Measurements from ENCODE around the gene TMEM151B.
"Not testable (repeated sequence)": the region's sequence is repeated elsewhere in the genome, so short reads cannot be mapped to it uniquely, and the experiment has no call there.

The TMEM151B gene

DNA sequence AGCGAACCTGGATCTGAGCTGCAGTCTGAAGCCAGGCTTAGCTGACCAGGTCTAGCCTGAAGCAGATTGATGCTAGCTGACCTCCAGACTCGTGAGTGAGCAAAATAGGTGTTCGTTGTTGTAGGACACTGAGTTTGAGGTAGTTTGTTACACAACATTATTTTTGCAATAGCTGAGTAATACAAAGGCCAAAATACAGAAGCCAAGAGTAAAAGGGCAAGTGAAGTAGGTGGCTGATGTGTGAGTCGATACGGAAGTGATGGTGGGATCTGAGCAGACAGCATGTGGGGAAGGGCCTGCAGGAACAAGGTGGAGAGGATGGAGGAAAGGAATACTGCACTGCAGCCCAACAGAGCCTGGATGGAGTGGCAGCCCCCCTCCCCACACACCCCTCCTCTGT lies 63.7 kb downstream of the TMEM151B start:
- no peak for DNase-seq

DNA sequence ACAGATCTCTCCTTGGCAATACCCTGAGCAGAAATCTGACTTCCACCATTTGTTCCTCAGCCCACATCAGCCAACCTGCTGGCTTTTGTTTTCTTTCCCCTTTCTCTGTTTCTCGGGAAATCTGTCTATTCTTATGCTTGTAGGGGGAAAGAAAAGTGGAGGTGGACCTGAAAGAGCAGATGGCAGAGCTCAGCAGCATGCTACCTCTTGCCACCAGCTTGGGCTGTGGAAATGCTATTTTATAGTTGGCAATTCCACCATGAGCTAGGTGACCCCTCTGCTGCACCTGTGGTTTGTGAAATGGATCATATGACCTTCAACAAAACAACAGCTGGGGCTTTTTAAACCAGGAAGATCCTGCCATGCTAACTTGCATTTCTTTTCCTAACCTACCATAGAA lies 65.4 kb downstream of the TMEM151B start:
- DNase-seq: peak in 1 of 14 donors; percentile 48

DNA sequence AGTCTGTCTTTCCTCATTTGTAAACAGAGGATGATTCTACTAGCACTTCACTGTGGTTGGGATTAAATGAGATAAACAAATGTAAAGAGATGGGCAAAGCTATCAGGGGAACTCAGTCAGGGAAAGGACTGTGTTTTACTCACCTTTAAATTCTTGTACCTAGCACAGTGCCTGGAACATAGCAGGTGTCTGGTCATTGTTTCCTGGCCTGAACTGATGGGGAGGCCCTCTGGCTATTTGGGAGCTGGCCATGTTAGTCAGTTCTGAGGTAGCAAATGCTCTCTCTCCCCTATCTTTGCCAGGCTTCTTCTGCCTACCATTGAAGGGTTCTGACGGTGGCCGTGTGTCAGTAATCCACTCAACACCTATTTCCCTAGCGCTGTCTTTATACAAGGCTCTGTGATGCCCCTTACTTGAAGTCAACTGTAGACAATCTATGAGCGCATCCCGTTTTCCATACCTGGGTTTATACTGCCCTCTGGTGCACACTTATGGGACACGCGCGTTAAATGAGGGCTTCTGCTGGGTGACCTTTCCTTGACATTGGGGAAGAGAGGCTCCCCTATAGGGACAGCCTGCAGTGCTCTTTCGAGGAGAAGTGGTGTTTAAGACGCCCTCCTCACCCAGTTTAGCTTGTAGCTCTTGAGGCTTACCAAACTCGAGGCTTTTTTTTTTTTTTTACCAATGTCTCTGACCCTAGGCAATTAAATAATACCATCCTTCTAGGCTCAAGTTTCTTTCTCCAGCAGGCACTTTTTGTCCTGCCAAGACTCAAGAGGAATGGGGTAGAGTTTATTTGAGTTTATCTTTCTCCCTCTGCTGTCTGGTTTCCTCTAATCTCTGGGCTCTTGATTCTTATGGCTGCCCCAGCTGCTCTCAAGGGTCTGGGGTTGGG lies 68.2 kb downstream of the TMEM151B start:
- peak in 10 of 14 donors; percentile 5 to 63 (median 26) for DNase-seq

DNA sequence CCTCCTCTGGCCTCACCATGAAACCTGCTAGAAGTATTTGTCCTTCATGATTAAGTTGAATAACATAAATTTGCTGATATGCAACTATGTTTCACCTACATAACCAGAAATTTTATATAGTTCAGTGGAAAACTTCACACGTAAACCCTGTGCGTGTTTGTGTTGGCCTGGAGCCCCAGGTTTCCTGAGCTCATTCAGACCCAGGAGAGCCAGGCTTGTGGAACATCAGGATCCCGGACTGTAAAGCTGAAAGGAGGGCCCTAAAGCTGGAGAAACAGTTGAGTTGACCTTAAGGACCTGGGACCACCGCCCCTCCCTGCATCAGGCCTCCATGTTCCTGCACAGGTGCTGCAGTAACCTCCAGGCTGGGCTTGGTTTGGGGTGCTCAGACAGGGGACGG lies 69.1 kb downstream of the TMEM151B start:
- DNase-seq: no peak

DNA sequence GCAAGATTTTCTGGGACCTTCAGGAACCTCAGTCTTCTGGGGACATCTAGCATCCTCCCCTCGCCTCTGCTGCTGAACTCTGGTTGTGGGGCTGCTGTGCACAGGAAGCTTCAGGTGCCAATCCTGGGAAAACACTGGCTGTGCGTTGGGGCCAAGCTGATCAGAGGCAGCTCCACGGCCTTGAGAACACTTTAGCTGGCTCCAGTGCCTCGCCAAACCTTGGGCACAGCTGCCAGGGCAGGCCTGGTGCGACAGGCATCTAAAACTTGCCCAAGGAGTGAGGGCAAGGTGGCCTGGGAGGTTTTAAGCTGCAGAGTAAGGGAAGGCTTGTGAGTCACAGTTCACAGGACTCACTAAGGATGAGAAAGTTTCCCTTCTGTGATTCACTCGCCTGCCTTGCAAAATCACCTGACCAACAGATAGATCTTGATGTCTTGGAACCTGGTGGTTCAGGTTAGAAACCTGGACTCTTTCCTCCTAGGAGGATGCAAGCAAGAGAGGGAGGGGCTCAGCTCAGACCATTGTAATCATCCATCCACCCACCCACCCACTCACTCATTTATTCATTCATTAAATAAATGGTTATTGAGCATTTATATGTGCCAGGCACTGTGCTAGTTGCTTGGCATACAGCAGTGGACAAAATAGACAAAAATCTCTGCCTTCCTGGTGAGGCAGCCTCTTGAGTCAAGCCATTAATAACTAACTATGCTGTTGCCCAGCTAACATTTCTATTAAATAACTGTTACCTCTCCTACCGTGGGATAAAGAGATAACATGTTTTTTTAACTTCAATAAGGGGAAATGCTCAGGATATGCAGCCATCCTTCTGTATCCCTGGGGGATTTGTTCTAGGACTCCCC lies 69.7 kb downstream of the TMEM151B start:
- DNase-seq: no peak

DNA sequence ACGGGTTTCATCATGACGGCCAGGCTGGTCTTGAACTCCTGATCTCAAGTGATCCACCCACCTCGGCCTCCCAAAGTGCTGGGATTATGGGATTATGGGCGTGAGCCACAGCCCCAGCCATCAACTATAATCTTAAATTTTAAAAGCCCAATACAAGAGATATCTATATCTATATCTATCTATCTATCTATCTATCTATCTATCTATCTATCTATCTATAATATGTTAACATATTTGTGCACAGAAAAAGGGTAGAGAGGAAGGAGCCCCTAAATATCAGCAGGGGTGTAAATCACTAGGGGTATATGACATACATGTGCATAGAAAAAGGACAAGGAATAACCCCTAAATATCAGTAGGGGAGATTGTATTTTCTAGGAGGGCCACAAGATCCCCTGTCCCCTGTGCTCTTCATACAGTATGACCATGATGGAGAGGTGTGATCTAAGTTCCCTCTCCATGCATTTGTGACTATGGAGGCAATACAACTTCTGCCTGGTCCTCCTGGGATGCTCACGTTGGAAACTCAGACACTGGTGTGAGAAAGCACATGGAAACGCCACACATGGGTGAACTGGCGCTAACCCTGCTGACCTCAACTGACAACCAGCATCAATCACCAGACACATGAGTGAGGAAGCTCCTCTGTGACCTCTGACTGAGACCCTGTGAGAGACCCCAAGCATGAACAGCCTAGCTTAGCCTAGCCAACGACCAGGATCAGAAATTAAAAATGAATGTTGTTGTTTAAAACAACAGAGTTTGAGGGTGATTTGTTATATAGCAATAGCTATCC lies 71.0 kb downstream of the TMEM151B start:
- DNase-seq: no peak

DNA sequence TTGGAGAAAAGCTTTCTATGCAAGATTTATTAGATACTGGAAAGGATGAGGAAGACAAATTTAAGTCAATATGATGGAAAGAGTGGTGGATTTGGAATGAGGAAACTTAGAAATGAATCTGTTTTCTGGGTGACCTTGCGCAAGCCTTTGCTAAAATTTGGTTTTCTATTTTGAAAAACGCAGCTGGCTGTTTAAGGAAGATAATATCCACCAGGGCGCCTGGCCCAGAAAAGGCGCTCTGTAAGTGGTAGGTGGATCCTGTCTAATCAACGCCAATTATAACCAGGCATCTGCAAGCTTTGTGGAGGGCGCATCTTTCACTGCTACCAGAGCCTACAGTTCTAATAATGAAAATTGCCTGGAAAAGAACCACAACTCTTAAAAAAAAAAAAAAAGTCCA lies 71.8 kb downstream of the TMEM151B start:
- no peak for DNase-seq

DNA sequence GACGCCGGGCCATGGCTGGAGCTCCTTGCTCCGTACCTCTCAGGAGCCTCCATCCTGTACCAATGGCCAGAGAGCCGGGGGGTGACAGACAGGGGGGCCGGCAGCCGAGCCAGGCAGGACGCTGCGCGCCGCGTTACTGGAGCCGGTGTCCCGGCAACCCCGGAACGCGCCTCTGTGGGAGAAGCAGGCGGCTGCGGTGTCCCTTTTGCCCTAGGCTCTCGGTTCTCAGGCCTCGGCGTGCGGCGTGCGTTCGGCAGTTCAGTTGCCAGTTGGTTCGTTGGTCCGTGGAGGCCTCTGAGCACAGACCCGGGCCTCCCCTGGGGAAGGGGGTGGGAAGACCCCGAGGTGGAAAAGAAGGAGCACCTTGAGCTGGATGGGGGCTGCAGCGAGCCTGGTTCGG lies 72.2 kb downstream of the TMEM151B start, which contains the start of gene SPATS1:
SPATS1 (plus strand) TSS at position 162 of the 400 bp plus-strand sequence. CDS start 446 bp downstream, outside the sequence.
- DNase-seq: peak in 2 of 14 donors; percentile 2 to 27

DNA sequence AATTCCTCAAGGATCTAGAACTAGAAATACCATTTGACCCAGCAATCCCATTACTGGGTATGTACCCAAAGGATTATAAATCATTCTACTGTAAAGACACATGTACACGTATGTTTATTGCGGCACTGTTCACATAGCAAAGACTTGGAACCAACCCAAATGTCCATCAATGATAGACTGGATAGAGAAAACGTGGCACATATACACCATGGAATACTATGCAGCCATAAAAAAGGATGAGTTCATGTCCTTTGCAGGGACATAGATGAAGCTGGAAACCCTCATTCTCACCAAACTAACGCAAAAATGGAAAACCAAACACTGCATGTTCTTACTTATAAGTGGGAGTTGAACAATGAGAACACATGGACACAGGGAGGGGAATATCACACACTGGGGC lies 76.6 kb downstream of the TMEM151B start:
- DNase-seq: not testable (repeated sequence)

DNA sequence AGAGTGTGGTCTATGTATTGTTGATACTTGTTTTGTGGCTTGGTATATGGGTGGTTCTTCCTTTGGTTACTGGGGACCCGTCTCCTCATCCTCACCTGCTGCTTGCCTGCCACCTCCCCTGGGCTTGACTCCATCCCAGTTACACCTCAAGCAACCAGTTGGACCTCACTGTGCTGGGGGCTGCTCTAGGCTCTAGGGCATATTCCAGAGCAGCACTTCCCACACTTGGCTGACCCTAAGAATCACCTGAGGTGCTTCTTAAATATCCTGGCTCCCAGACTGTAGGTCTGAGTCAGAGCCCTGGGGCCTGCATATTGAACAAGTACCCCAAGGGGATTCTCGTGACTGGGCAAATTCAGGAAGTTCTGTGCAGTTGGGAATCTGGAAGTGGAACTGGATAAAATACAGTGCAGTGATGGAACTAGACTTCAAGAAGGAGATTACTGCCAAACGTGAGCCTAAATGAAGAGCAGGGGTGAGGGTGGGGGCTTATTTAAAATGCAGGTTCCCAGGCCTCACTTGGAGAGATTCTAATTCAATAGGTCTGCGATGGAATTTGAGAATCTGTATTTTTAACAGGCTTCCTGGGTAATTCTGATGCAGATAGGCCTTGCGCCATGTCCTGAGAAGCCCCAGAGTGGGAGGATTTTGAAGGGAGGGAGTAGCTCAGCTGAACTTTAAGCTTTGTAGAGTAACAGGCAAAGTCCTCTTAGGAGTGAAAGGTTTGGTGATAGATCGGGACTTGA lies 79.8 kb downstream of the TMEM151B start:
- no peak for DNase-seq

DNA sequence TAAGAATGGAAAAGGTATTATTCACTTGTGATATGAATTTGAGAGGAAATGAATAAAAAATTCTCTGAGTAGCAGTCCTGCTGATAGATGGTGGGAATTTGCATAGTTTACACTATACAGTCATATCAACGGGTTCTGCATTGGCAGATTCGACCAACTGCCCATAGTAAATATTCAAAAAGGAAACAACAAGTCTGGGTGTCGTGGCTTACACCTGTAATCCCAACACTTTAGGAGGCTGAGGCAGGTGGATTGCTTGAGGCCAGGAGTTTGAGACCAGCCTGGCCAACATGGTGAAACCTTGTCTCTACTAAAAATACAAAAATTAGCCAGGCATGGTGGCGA lies 80.4 kb downstream of the TMEM151B start:
- not testable (repeated sequence) for DNase-seq

DNA sequence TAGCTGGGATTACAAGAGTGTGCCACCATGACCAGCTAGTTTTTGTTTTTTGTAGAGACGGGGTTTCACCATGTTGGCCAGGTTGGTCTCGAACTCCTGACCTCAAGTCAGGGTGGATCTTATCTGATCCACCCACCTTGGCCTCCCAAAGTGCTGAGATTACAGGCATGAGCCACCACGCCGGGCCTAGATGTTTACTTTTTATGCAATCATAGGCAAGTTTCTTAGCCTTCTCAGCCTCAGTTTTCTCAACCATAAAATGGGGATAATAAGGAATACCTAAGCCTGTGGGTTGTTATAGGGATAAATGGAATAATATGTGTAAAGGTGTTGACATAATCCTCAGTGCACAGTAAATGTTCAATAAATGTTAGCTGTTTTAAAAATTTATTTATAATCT lies 82.0 kb downstream of the TMEM151B start:
- DNase-seq: no peak

DNA sequence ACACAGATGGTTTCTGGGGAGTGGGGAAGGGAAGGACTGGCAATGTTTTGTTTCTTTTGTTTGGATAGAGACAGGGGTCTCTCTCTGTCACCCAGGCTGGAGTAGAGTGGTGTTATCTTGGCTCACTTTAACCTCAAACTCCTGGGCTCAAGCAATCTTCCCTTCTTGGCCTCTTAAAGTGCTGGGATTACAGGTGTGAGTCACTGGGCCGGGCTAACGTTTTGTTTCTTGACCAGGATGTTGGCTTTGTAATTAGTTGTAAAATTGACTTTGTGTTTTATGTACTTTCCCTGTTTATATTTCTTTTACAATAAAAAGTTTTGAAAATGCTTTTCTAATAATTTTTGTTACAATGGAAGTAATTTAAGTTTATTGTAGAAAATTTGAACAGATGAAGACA lies 83.1 kb downstream of the TMEM151B start:
- no peak for DNase-seq

DNA sequence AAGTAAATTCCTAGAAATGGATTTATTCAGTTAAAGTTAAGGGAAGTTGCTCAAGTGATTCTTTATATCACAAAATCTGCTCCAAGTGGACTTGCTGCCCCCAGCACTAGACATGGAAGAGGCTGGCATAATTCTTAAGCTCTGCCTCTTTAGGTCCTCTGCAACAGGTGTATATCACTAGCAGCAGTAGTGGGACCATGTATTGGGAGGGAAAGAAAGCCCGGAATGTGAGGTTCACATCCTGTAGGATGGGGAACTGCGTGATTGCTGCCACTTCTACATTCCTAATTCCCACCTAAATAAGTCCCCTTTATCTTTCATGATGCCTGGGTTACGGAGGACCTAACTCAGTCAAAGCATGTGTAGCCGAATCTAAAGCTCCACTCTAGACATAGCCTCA lies 85.4 kb downstream of the TMEM151B start:
- DNase-seq: no peak

DNA sequence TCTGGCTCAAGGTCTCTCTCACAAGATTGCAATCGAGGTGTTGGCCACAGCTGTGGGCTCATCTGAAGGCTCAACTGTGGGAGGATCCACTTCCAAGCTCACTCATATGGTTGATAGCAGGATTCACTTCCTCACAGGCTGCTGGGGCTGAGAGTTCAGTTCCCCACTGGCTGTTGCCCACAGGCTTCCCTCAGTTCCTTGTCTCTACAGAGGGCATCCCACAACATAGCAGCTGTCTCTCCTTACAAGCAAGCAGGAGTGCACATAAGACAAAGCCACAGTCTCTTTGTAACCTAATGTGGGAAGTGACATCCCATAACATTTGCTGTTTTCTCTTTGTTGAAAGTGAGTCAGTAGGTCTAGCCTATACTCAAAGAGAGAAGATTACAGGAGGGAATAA lies 86.2 kb downstream of the TMEM151B start:
- no peak for DNase-seq

Data from C1 segment of cervical spinal cord (tissue), 14 donors.